A549 (cell line): ENCODE results near the gene KIAA0232. TPM values are rescaled to one million over a fixed set of nuclear protein-coding genes. Genes with fewer than 3 reads are reported as not detected.

Source experiments
- ATAC-seq, 2 experiments: fragments of 200-7000 bp in 1 of 2; fragments of >200 bp in 1 of 2; cut with Nextera tagmentation in 1 of 2; cut with Tn5 transposase in 1 of 2; 3 replicates each; pipeline versions ENCODE4 v1.8.0 to v1.9.1; 2018 to 2020; ENCODE audit warnings: mild to moderate bottlenecking in 1 of 2, moderate library complexity in 1 of 2
- CTCF ChIA-PET: fragments of 300-600 bp; sonication (Branson Sonifier 250); formaldehyde crosslinking; extraction: SDS; loops from one replicate; lab custom pipeline; 2021; ENCODE audit warnings: antibody characterized with exemption, inconsistent platforms; lab: Yijun Ruan, JAX
- POLR2A ChIA-PET: fragments of 350-600 bp; formaldehyde crosslinking; extraction: SDS; loops from one replicate; lab custom pipeline; 2021; ENCODE audit warnings: antibody characterized with exemption, inconsistent platforms; lab: Yijun Ruan, JAX
- DNase-seq, 2 experiments: peaks; one replicate each; pipeline versions ENCODE4 v3.0.0 to v3.0.0-alpha.2; 2011 to 2016; ENCODE audit warnings: low read depth in 1 of 2, low spot score in 1 of 2
- FAIRE-seq: peaks from 2 replicates; lab custom pipeline; 2011; peaks lifted over from hg19 to GRCh38; lab: Jason Lieb, UNC
- H3K27ac ChIP-seq, 2 experiments: fragments of >200 bp; sonication (Bioruptor Twin); formaldehyde crosslinking; 3 replicates each; pipeline ENCODE4 v1.5.1; 2016 to 2017
- H3K4me1 ChIP-seq: fragments of >200 bp; sonication (Bioruptor Twin); formaldehyde crosslinking; 3 replicates; pipeline ENCODE4 v1.6.1; 2016
- H3K4me2 ChIP-seq: fragments of >200 bp; sonication (Bioruptor Twin); formaldehyde crosslinking; 3 replicates; pipeline ENCODE4 v1.6.1; 2016
- H3K4me3 ChIP-seq: fragments of >200 bp; sonication (Bioruptor Twin); formaldehyde crosslinking; 3 replicates; pipeline ENCODE4 v1.5.1; 2016
- H3K9me3 ChIP-seq: fragments of >200 bp; sonication (Bioruptor Twin); formaldehyde crosslinking; 3 replicates; pipeline ENCODE4 v1.6.1; 2016
- ATOH8 ChIP-seq: fragments of 250-450 bp; sonication (Bioruptor Pico); IDR thresholded peaks from 2 replicates; pipeline ENCODE4 v1.5.0; 2020; ENCODE audit warnings: low read depth, mild to moderate bottlenecking, moderate library complexity
- BHLHE40 ChIP-seq: IDR thresholded peaks from 2 replicates; pipeline ENCODE4 v1.6.1; 2012; ENCODE audit warnings: low read depth, low read length, inconsistent platforms
- CBX8 ChIP-seq: fragments of 200-600 bp; sonication (generic); IDR thresholded peaks from 2 replicates; pipeline ENCODE4 v1.6.1; 2016
- E2F6 ChIP-seq: IDR thresholded peaks from 2 replicates; pipeline ENCODE4 v1.6.1; 2012; ENCODE audit warnings: low read depth, borderline replicate concordance
- ELK1 ChIP-seq: fragments of 150-350 bp; IDR thresholded peaks from 2 replicates; pipeline ENCODE4 v1.6.1; 2014; ENCODE audit warnings: low read depth, mild to moderate bottlenecking, low read length
- EP300 ChIP-seq, 2 experiments: fragments of >200 bp; sonication (Bioruptor Twin); formaldehyde crosslinking; IDR thresholded peaks; 2 replicates in 1 of 2; 3 replicates in 1 of 2; pipeline ENCODE4 v1.6.1; 2016 to 2017
- FOSB ChIP-seq: fragments of 250-450 bp; sonication (Bioruptor Pico); IDR thresholded peaks from 2 replicates; pipeline ENCODE4 v1.5.0; 2020; ENCODE audit warnings: mild to moderate bottlenecking, moderate library complexity
- FOXS1 ChIP-seq: fragments of 250-450 bp; sonication (Bioruptor Pico); IDR thresholded peaks from 2 replicates; pipeline ENCODE4 v1.5.0; 2020; ENCODE audit warnings: mild to moderate bottlenecking, moderate library complexity
- GATA3 ChIP-seq: IDR thresholded peaks from 2 replicates; pipeline ENCODE4 v1.6.1; 2012; ENCODE audit warnings: borderline replicate concordance
- HES2 ChIP-seq: fragments of >200 bp; sonication (Bioruptor Twin); formaldehyde crosslinking; IDR thresholded peaks from 2 replicates; pipeline ENCODE4 v1.6.1; 2016
- HEYL ChIP-seq: fragments of 250-450 bp; sonication (Bioruptor Pico); IDR thresholded peaks from 2 replicates; pipeline ENCODE4 v1.8.0; 2021; ENCODE audit warnings: mild to moderate bottlenecking, moderate library complexity
- HOXB5 ChIP-seq: fragments of 250-450 bp; sonication (Bioruptor Pico); IDR thresholded peaks from 2 replicates; pipeline ENCODE4 v1.5.0; 2020; ENCODE audit warnings: mild to moderate bottlenecking, moderate library complexity
- JUNB ChIP-seq: fragments of >200 bp; sonication (Bioruptor Twin); formaldehyde crosslinking; IDR thresholded peaks from 2 replicates; pipeline ENCODE4 v1.6.1; 2016
- KDM1A ChIP-seq: fragments of 200-600 bp; sonication (generic); IDR thresholded peaks from 2 replicates; pipeline ENCODE4 v1.6.1; 2016; ENCODE audit warnings: low read depth, mild to moderate bottlenecking
- KDM5A ChIP-seq: fragments of 200-600 bp; sonication (generic); IDR thresholded peaks from 2 replicates; pipeline ENCODE4 v1.6.1; 2016; ENCODE audit warnings: antibody characterized with exemption, mild to moderate bottlenecking
- NFE2L2 ChIP-seq: fragments of 150-350 bp; conservative IDR thresholded peaks from 2 replicates; pipeline ENCODE4 v1.6.1; 2014; ENCODE audit warnings: low read length
- NPAS2 ChIP-seq: fragments of 250-450 bp; sonication (Bioruptor Pico); IDR thresholded peaks from 2 replicates; pipeline ENCODE4 v1.8.0; 2022; ENCODE audit warnings: mild to moderate bottlenecking, moderate library complexity, borderline replicate concordance
- NR3C1 ChIP-seq: fragments of >200 bp; sonication (Bioruptor Twin); formaldehyde crosslinking; IDR thresholded peaks from 3 replicates; pipeline ENCODE4 v1.6.1; 2017
- POLR2AphosphoS2 ChIP-seq: conservative IDR thresholded peaks from 2 replicates; pipeline ENCODE4 v1.6.1; 2012; ENCODE audit warnings: low read length, improper control_type of control experiment, inconsistent platforms
- RARB ChIP-seq: fragments of 250-450 bp; sonication (Bioruptor Pico); IDR thresholded peaks from 2 replicates; pipeline ENCODE4 v1.8.0; 2021; ENCODE audit warnings: mild to moderate bottlenecking, moderate library complexity
- RFX5 ChIP-seq: fragments of 450-650 bp; IDR thresholded peaks from 2 replicates; pipeline ENCODE4 v1.7.1; 2014; ENCODE audit warnings: antibody characterized with exemption, mild to moderate bottlenecking, moderate library complexity
- SMC3 ChIP-seq: fragments of >200 bp; sonication (Bioruptor Twin); formaldehyde crosslinking; IDR thresholded peaks from 3 replicates; pipeline ENCODE4 v1.6.1; 2018; ENCODE audit warnings: inconsistent platforms
- SREBF2 ChIP-seq: fragments of 450-650 bp; IDR thresholded peaks from 2 replicates; pipeline ENCODE4 v1.6.1; 2014; ENCODE audit warnings: mild to moderate bottlenecking, moderate library complexity
- USF2 ChIP-seq: fragments of 450-650 bp; IDR thresholded peaks from 2 replicates; pipeline ENCODE4 v1.6.1; 2014; ENCODE audit warnings: antibody characterized with exemption
- WGBS: methylation state at CpG from one replicate; pipeline ENCODE4 v1.1.6; 2017; ENCODE audit errors: missing lambda C conversion rate; 5-methylcytosine and 5-hydroxymethylcytosine counted together
- polyA plus RNA-seq, 4 experiments: library from polyadenylated mRNA; depleted of rRNA in 3 of 4; stranded (reverse); fragments of >200 nt; fragmentation: RNase III in 1 of 4; extraction: RNeasy Plus Mini Kit Qiagen cat#74134 plus additional on column Dnase treatment in 1 of 4; gene quantifications; 2 replicates in 3 of 4; 3 replicates in 1 of 4; pipeline ENCODE4 v1.2.3, GENCODE V29; 2011 to 2017

The KIAA0232 gene
- polyA plus RNA-seq, 2 of the 4 experiments (the other 2 are of a cell fraction): 9.3 to 21.5 TPM

- H3K27ac ChIP-seq: peak overlapping the region in 1 of 2 experiments; percentile 38; a peak in 1 of 6 replicates
- 67% methylated on average over 3 of the region's 4 CpGs for WGBS
- no peak overlapping the region for H3K4me2 ChIP-seq
- no peak overlapping the region for H3K4me3 ChIP-seq
- DNase-seq (peak in 1 of 2 experiments; percentile 49), ATAC-seq (peak in 1 of 2 experiments; percentile 36; a peak in 3 of 6 replicates), FAIRE-seq (no peak)
- POLR2A ChIA-PET: no interaction called here
- peaks cover 17% of the 10 kb centered on the region; the same call in 2 of the 3 replicates for H3K4me1 ChIP-seq
- H3K9me3 ChIP-seq: no peaks in the 10 kb centered on the region
- CTCF ChIA-PET: interaction anchor here (0.6 to 2.5 kb wide), 6 partner anchors 11 to 325 kb away, joined by 3 to 8 read pairs (median 4); no protein-coding TSS in a partner anchor
- TF ChIP-seq GATA3 (no peak), NFE2L2 (no peak), FOXS1 (CRISPR knock-in tag) (no peak), HOXB5 (CRISPR knock-in tag) (no peak), POLR2AphosphoS2 (no peak), NPAS2 (CRISPR knock-in tag) (no peak), FOSB (CRISPR knock-in tag) (no peak), BHLHE40 (no peak), KDM1A (no peak), SREBF2 (no peak), KDM5A (no peak), CBX8 (no peak), HES2 (no peak), NR3C1 (no peak), ATOH8 (no peak)
These were observed 23.8 kb upstream of the KIAA0232 start for GRCh38 chr4:6758728-6759127.

GRCh38 chr4:6760865-6761264 is 21.7 kb upstream of the KIAA0232 start:
- H3K4me1 ChIP-seq: peaks cover 15% of the 10 kb centered on the region; the same call in 2 of the 3 replicates
- WGBS: 81% methylated on average over 9 of the region's 9 CpGs
- TF ChIP-seq RFX5 (no peak), SMC3 (no peak), BHLHE40 (no peak), KDM1A (no peak), CBX8 (no peak), ATOH8 (no peak), RARB (CRISPR knock-in tag) (no peak), ELK1 (no peak), EP300 (IDR thresholded peaks at IDR 0.05) (no peak), JUNB (no peak), E2F6 (no peak), POLR2AphosphoS2 (no peak), USF2 (no peak), HEYL (CRISPR knock-in tag) (no peak)
- TF ChIP-seq, all 56 proteins: peak for 0
- ATAC-seq: no peak
- FAIRE-seq: no peak
- DNase-seq: no peak
- H3K4me3 ChIP-seq: no peak overlapping the region
- ChIA-PET CTCF (no interaction called here), POLR2A (no interaction called here)
- H3K9me3 ChIP-seq: no peaks in the 10 kb centered on the region
- no peak overlapping the region for H3K4me2 ChIP-seq
- no peak overlapping the region; a peak in 1 of 6 replicates for H3K27ac ChIP-seq
